SKM-1 (cell line): ENCODE results near the gene NAGK.
"Not testable (repeated sequence)": the region's sequence is repeated elsewhere in the genome, so short reads cannot be mapped to it uniquely, and the experiment has no call there.

Experiments
- DNase-seq: peaks from one replicate; lab custom pipeline; 2025; ENCODE audit not compliant: unreplicated experiment; lab: John Stamatoyannopoulos, UW

The NAGK gene

DNA sequence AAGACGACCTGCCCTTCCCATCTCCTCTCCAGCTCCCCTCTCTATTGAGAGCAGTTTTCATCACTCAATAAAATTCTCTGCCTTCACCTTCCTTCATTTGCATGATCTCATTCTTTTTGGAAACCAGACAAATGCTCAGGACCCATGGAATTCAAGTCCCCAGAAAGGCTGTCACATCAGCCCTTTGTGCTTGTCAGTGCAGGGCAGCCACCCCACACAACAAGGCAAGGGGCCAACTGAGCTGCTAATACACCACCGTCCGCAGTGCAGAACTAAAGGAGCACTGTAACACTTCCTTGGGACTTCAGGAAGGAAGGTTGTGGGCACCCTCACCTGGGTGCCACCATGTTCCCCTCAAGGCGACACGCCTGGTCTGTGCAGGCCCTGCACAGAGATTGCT lies 35.4 kb downstream of the NAGK start:
- no peak for DNase-seq

DNA sequence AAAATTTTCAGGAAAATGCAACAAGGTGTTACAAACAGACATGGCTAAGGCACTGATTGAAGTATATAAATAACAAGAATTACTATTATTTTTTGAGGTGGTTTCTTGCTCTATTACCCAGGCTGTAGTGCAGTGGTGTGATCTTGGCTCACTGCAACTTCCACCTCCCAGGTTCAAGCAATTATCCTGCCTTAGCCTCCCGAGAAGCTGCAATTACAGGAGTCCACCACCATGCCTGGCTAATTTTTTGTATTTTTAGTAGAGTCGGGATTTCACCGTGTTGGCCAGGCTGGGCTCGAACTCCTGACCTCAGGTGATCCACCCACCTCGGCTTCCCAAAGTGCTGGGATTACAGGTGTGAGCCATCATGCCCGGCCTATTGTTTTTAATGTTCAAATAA lies 38.0 kb downstream of the NAGK start:
- DNase-seq, result not testable (repeated sequence)

DNA sequence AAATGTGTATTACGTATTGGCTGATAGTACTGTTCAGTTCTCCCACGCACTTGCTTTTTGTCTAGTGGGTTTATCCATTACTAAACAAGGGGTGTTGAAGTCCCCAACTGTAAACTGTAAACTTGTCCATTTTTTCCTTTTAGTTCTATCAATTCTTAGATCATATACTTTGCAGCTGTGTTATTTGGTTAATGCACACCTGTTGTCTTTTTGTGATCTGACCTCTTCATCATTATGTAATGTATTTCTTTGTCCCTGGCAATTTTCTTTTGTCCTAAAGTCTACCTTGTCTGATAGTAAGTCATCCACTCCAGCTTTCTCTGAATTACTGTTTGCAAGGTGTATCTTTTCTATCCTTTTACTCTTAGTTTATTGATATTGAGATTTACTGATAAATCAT lies 39.6 kb downstream of the NAGK start:
- no peak for DNase-seq

DNA sequence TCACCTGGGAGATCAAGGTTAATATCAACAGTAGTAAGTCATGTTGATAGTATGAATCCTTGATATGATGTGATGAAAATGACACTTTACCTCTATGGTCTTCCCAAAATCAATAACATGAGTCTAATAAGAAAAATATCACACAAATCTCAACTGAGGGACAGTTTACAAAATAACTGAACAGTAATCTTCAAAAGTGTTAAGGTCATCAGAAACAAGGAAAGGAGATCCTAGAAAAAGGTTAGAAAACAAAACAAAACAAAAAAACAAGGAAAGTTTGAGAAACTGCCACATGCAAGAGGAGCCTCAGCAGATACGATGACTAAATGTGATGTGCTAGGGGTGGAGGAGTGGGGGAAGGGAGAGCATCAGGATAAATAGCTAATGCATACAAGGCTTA lies 45.4 kb downstream of the NAGK start:
- DNase-seq, result no peak

DNA sequence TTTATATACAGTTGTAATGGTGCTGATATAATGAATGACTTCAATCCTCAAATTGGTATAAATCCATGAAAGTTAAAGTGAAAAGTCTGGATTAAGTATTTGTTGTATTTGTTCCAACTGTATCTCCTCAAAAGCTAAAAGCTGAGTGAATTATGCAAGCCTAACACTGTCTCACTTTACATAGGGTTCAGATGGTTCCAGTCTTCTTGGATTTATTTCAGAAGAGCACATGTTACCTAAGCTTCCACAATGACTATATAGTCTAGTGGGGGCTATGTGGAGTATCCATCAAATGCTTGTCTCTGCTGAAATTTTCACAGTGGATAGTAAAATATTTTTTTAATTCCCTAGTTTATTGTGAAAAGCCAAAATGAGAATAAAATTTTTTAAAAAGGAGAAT lies 48.6 kb downstream of the NAGK start:
- no peak for DNase-seq

DNA sequence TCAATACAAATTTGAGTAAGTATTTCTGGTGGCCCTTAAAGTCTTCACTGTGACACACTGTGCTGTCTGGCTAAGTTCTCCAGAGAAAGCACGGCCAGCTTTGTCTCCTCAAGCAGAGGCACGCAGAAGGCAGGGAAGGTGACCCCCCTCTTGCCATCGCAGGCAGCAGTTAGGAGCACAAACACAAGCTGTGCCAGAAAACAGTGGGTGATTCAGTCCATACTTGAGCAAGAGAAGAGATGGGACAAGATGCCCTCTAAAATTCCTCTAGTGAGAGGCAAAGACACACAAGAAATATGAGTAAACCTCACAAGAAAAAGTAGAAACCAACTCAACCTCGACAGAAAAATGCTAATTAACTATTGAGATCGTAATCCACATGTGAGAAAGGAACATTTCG lies 51.7 kb downstream of the NAGK start:
- DNase-seq, result no peak

DNA sequence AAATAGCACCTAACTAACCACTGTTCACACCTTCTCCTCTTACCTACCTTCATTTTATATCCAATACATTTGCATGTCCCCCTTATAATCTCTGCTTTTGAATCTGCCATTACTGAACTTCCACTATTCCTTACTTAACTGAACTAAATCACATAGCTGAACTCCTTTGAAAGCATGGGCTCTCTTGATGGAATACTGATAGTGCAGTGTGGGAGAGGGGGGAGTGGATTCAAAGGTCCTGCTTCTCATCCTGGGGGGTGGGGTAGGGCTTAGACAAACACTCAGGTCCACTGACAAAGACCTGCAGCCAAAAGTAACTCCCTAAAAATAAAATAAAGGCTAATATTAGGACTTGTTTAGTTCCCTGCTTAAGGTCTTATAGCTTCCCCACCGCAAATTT lies 53.0 kb downstream of the NAGK start:
- DNase-seq, result no peak

DNA sequence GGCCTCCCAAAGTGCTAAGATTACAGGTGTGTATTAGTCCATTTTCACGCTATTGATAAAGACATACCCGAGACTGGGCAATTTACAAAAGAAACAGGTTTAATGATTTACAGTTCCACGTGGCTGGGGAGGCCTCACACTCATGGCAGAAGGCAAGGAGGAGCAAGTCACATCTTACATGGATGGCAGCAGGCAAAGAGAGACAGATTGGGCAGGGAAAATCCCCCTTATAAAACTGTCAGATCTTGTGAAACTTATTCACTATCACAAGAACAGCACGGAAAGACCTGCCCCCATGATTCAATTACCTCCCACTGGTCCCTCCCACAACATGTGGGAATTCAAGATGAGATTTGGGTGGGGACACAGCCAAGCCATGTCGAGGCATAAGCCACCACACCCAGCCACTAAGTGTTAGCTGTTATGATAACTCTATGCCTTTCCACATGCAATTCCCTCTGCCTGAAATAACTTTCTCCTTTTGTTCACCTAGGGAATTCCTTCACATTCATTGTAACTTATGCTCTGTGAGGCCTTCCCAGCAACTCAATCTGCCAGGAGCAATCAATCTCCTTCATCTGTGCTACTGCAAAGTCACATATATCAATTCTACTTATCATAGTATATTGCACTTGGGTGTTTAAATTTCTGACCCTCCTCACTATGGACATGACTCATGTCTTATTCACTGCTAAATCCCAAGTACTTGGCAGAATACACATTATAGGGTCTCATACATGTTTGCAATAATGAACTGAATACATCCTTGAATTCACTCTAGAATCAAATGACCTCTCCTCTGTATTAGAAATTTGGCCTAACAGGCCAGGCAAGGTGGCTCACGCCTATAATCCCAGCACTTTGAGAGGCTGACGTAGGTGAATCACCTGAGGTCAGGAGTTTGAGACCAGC lies 54.2 kb downstream of the NAGK start:
- DNase-seq, result no peak

DNA sequence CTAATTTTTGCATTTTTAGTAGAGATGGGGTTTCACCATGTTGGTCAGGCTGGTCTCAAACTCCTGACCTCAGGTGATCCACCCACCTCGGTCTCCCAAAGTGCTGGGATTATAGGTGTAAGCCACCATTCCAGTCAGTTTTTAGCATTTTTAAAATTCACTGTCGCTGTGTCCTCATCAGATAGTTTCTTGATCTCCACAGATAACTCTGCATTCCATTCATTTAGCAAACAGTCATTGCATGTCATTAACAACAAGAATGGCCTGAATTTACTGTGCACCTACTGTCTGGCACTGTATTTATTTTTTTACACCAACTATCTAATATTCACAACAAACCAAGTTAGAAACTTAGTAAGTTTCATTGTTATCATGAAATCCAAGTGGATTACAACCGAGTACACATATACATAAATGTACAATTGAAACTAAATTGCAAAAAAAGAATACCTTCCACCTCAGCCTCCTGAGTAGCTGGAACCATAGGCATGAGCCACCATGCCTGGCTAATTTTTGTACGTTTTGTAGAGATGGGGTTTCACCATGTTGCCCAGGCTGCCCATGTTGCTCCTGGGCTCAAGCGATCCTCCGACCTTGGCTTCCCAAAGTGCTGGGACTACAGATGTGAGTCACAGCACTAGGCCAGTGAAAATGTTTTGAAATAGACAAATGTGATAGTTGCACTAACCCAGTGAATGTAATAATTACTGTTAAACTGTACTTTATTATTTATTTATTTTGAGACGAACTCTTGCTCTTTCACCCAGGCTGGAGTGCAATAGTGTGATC lies 57.3 kb downstream of the NAGK start:
- DNase-seq, result no peak

DNA sequence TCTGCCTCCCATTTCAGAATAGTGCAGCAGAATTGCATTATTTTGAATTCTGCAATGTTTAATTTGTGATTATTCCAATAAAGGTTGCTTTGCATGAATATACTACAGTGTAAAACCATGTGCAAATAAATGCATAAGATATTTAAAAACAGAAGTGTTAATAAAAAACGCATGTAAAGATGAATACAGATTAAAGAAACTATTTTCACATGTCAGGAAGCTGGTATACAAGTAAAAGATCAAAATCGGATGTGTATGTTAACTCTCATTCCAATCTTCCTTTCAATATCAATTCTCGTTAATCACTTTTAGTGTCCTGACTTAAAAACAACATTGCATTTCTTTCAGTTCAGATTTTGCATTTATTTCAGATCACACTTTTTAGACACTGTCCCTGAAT lies 58.5 kb downstream of the NAGK start:
- no peak for DNase-seq
